ENCODE data around the gene FIGN.

DNA sequence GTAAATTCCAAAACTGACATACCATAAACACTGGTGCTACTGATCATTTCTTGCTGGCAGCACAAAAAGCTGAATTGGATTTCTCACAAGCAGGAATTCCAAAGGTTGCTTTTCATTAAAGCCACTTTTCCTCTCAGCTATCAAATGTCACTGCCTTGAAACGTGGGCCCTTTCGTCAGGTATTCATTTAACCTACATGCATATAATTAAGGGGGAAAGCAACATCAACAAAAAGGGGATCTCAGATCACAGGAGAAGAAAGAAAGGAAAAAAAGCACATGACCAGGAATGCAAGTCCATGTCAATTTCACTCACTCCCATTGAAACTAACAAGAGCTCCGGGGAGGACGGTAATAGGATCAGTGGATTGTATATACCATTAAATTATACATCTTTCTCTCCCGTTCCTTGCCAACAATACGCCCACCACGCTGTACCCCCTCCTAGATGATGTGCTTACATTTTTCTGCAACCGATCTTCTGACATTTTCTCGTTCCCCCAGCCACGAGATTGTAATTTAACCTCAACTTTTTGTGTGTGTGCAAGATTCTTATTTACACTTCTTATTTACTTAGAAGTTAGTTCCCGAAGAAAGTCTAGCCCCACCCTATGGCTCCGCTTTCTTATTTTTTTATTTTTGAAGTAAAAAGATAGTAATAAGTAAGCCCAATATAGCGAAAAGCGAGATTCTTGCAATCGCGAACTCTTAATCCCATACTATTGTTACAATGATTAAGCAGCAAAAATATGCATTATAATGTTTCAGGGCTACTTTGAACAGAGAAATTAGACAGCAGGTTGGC is 725 bp downstream of the FIGN start:
- TF ChIP-seq, protein P1, sequence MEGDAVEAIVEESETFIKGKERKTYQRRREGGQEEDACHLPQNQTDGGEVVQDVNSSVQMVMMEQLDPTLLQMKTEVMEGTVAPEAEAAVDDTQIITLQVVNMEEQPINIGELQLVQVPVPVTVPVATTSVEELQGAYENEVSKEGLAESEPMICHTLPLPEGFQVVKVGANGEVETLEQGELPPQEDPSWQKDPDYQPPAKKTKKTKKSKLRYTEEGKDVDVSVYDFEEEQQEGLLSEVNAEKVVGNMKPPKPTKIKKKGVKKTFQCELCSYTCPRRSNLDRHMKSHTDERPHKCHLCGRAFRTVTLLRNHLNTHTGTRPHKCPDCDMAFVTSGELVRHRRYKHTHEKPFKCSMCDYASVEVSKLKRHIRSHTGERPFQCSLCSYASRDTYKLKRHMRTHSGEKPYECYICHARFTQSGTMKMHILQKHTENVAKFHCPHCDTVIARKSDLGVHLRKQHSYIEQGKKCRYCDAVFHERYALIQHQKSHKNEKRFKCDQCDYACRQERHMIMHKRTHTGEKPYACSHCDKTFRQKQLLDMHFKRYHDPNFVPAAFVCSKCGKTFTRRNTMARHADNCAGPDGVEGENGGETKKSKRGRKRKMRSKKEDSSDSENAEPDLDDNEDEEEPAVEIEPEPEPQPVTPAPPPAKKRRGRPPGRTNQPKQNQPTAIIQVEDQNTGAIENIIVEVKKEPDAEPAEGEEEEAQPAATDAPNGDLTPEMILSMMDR (IDR thresholded peaks at IDR 0.05; ENCODE audit: low read depth, low read length), result no peak
- TF ChIP-seq POLR2A (IDR thresholded peaks at IDR 0.05; ENCODE audit: extremely low read depth, insufficient read length) (no peak), MYC (IDR thresholded peaks at IDR 0.05; ENCODE audit: low read depth, low read length) (no peak)
- TF ChIP-seq, protein P2, sequence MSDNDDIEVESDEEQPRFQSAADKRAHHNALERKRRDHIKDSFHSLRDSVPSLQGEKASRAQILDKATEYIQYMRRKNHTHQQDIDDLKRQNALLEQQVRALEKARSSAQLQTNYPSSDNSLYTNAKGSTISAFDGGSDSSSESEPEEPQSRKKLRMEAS (IDR thresholded peaks at IDR 0.05; ENCODE audit: low read depth, low read length), result no peak
